Measurements from ENCODE around the gene MRRF.

The MRRF gene

GRCh38 chr9:122276096-122276495 lies 11.4 kb downstream of the MRRF start:
- no peak overlapping the region for H3K4me2 ChIP-seq (ENCODE audit: low read depth, low read length, poor library complexity, severe bottlenecking)
- H3K27me3 ChIP-seq (ENCODE audit: insufficient read depth, low read length, poor library complexity, severe bottlenecking): no peaks in the 10 kb centered on the region
- no peaks in the 10 kb centered on the region for H3K9me3 ChIP-seq (ENCODE audit: insufficient read depth, low read depth, low read length)
- peaks cover 18% of the 10 kb centered on the region; the same call in 1 of the 2 replicates for H3K79me2 ChIP-seq (ENCODE audit: insufficient read depth, low read length)
- no peaks in the 10 kb centered on the region for H4K20me1 ChIP-seq (ENCODE audit: insufficient read depth, low read length, poor library complexity, severe bottlenecking)
- no peak overlapping the region for H3K9ac ChIP-seq (ENCODE audit: low read depth, low read length, poor library complexity, severe bottlenecking)
- TF ChIP-seq EZH2phosphoT487 (IDR thresholded peaks at IDR 0.05; ENCODE audit: borderline replicate concordance): no peak
- TF ChIP-seq, protein P1, sequence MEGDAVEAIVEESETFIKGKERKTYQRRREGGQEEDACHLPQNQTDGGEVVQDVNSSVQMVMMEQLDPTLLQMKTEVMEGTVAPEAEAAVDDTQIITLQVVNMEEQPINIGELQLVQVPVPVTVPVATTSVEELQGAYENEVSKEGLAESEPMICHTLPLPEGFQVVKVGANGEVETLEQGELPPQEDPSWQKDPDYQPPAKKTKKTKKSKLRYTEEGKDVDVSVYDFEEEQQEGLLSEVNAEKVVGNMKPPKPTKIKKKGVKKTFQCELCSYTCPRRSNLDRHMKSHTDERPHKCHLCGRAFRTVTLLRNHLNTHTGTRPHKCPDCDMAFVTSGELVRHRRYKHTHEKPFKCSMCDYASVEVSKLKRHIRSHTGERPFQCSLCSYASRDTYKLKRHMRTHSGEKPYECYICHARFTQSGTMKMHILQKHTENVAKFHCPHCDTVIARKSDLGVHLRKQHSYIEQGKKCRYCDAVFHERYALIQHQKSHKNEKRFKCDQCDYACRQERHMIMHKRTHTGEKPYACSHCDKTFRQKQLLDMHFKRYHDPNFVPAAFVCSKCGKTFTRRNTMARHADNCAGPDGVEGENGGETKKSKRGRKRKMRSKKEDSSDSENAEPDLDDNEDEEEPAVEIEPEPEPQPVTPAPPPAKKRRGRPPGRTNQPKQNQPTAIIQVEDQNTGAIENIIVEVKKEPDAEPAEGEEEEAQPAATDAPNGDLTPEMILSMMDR (conservative IDR thresholded peaks at IDR 0.05; ENCODE audit: low read length): no peak
- peaks cover 10% of the 10 kb centered on the region for H3K36me3 ChIP-seq (ENCODE audit: insufficient read depth, low read length)
- H3K4me1 ChIP-seq (ENCODE audit: insufficient read depth, low read length, poor library complexity, severe bottlenecking): no peaks in the 10 kb centered on the region
- no peak overlapping the region for H2AFZ ChIP-seq (ENCODE audit: low read length)
- H3K4me3 ChIP-seq (ENCODE audit: low read length, poor library complexity, severe bottlenecking): no peak overlapping the region
- no peaks in the 10 kb centered on the region for H3K9me2 ChIP-seq (replicated peaks; ENCODE audit: low read depth, low read length)
- no peaks in the 10 kb centered on the region for H3F3A ChIP-seq (ENCODE audit: low read depth)

DNA sequence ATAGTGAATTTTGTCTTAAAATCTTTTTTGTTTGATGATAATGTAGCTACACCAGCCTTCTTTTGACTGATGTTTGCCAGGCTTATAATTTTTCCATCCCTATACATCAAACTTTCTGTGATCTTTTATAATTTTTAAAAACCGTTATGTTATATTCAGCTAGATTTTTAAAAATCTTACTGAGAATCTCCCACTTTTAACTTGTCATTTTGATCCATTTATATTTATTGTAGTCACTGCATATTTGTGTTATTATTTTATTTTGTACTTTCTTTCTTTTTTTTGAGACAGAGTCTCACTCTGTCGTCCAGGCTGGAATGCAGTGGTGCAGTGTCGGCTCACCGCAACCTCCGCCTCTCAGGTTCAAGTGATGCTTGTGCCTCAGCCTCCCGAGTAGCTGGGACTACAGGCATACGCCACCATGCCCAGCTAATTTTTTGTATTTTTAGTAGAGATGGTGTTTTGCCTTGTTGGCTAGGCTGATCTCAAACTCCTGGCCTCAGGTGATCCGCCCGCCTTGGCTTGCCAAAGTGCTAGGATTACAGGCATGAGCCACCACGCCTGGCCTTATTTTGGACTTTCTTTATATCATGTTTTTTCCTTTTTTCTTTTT lies 12.7 kb downstream of the MRRF start:
- Histone ChIP-seq H4K20me1 (ENCODE audit: insufficient read depth, low read length, poor library complexity, severe bottlenecking) (no peaks in the 10 kb centered on the region), H3K4me1 (ENCODE audit: insufficient read depth, low read length, poor library complexity, severe bottlenecking) (no peaks in the 10 kb centered on the region), H3K4me3 (ENCODE audit: low read length, poor library complexity, severe bottlenecking) (no peak overlapping the region), H3K4me2 (ENCODE audit: low read depth, low read length, poor library complexity, severe bottlenecking) (no peak overlapping the region), H3K9me3 (ENCODE audit: insufficient read depth, low read depth, low read length) (no peaks in the 10 kb centered on the region), H2AFZ (ENCODE audit: low read length) (no peak overlapping the region), H3F3A (ENCODE audit: low read depth) (no peaks in the 10 kb centered on the region), H3K9me2 (replicated peaks; ENCODE audit: low read depth, low read length) (no peaks in the 10 kb centered on the region), H3K27me3 (ENCODE audit: insufficient read depth, low read length, poor library complexity, severe bottlenecking) (no peaks in the 10 kb centered on the region), H3K79me2 (ENCODE audit: insufficient read depth, low read length) (peaks cover 18% of the 10 kb centered on the region; the same call in 1 of the 2 replicates), H3K9ac (ENCODE audit: low read depth, low read length, poor library complexity, severe bottlenecking) (no peak overlapping the region), H3K36me3 (ENCODE audit: insufficient read depth, low read length) (peaks cover 23% of the 10 kb centered on the region)
- TF ChIP-seq EZH2phosphoT487 (IDR thresholded peaks at IDR 0.05; ENCODE audit: borderline replicate concordance): no peak
- TF ChIP-seq, protein P1 (conservative IDR thresholded peaks at IDR 0.05; ENCODE audit: low read length): no peak

GRCh38 chr9:122281368-122281767 lies 16.7 kb downstream of the MRRF start:
- Histone ChIP-seq H3K9me2 (replicated peaks; ENCODE audit: low read depth, low read length) (no peaks in the 10 kb centered on the region), H3K27me3 (ENCODE audit: insufficient read depth, low read length, poor library complexity, severe bottlenecking) (no peaks in the 10 kb centered on the region), H3K4me1 (ENCODE audit: insufficient read depth, low read length, poor library complexity, severe bottlenecking) (no peaks in the 10 kb centered on the region), H3K79me2 (ENCODE audit: insufficient read depth, low read length) (peaks cover 6% of the 10 kb centered on the region; the same call in 1 of the 2 replicates), H4K20me1 (ENCODE audit: insufficient read depth, low read length, poor library complexity, severe bottlenecking) (no peaks in the 10 kb centered on the region), H2AFZ (ENCODE audit: low read length) (no peak overlapping the region), H3K36me3 (ENCODE audit: insufficient read depth, low read length) (peaks cover 52% of the 10 kb centered on the region), H3F3A (ENCODE audit: low read depth) (no peaks in the 10 kb centered on the region), H3K9ac (ENCODE audit: low read depth, low read length, poor library complexity, severe bottlenecking) (no peak overlapping the region), H3K4me3 (ENCODE audit: low read length, poor library complexity, severe bottlenecking) (no peak overlapping the region), H3K4me2 (ENCODE audit: low read depth, low read length, poor library complexity, severe bottlenecking) (no peak overlapping the region), H3K9me3 (ENCODE audit: insufficient read depth, low read depth, low read length) (no peaks in the 10 kb centered on the region)
- TF ChIP-seq, protein P1 (conservative IDR thresholded peaks at IDR 0.05; ENCODE audit: low read length): no peak
- TF ChIP-seq EZH2phosphoT487 (IDR thresholded peaks at IDR 0.05; ENCODE audit: borderline replicate concordance): no peak
